PC-3 (cell line): ENCODE results near the gene CACNA1S. TPM values are rescaled to one million over a fixed set of nuclear protein-coding genes. Genes with fewer than 3 reads are reported as not detected.

Experiments used
- ATAC-seq: fragments of 200-7000 bp; cut with Tn5 transposase; 2 replicates; pipeline ENCODE4 v1.9.1; 2020; ENCODE audit warnings: mild to moderate bottlenecking, moderate library complexity
- BruUV-seq: library from RNA; stranded (reverse); fragments of 400-500 nt; replicated peaks from 2 replicates; lab custom pipeline; 2021; lab: Mats Ljungman, UMichigan
- CTCF ChIA-PET: fragments of 300-600 bp; sonication (Branson Sonifier 250); formaldehyde crosslinking; loops from one replicate; lab custom pipeline; 2022; ENCODE audit warnings: antibody characterized with exemption; lab: Charles Lee
- POLR2A ChIA-PET: fragments of 300-600 bp; sonication (Branson Sonifier 250); formaldehyde crosslinking; loops from one replicate; lab custom pipeline; 2022; ENCODE audit warnings: antibody characterized with exemption; ENCODE audit not compliant: unreplicated experiment; lab: Charles Lee
- DNase-seq: peaks from one replicate; pipeline ENCODE4 v3.0.0-alpha.2; 2015
- H2AFZ ChIP-seq: fragments of 300-600 bp; sonication (generic); 2 replicates; pipeline ENCODE4 v1.6.0; 2016; ENCODE audit warnings: antibody characterized with exemption, low read length
- H3F3A ChIP-seq: fragments of 300-600 bp; sonication (generic); one replicate; pipeline ENCODE4 v1.6.0; 2017; ENCODE audit warnings: antibody characterized with exemption, low read length, control low read depth, mild to moderate bottlenecking; ENCODE audit not compliant: unreplicated experiment
- H3K27ac ChIP-seq: fragments of 300-600 bp; sonication (generic); 2 replicates; pipeline ENCODE4 v1.5.1; 2016; ENCODE audit warnings: mild to moderate bottlenecking, low read length
- H3K27me3 ChIP-seq: fragments of 300-600 bp; sonication (generic); 2 replicates; pipeline ENCODE4 v1.6.1; 2016; ENCODE audit warnings: low read length, mixed read lengths
- H3K36me3 ChIP-seq: fragments of 300-600 bp; sonication (generic); 2 replicates; pipeline ENCODE4 v1.6.1; 2016; ENCODE audit warnings: low read depth, mixed run types, low read length, mixed read lengths
- H3K4me1 ChIP-seq: fragments of 300-600 bp; sonication (generic); 2 replicates; pipeline ENCODE4 v1.5.1; 2016; ENCODE audit warnings: low read length; ENCODE audit not compliant: insufficient read depth
- H3K4me2 ChIP-seq: fragments of 300-600 bp; sonication (generic); 2 replicates; pipeline ENCODE4 v1.6.0; 2016; ENCODE audit warnings: low read length
- H3K4me3 ChIP-seq: fragments of 300-600 bp; sonication (generic); 2 replicates; pipeline ENCODE4 v1.5.1; 2016; ENCODE audit warnings: mild to moderate bottlenecking, low read length, mixed read lengths
- H3K79me2 ChIP-seq: fragments of 300-600 bp; sonication (generic); 2 replicates; pipeline ENCODE4 v1.6.1; 2017; ENCODE audit warnings: low read length, mixed read lengths
- H3K9ac ChIP-seq: fragments of 300-600 bp; sonication (generic); 2 replicates; pipeline ENCODE4 v1.6.0; 2016; ENCODE audit warnings: mild to moderate bottlenecking, low read length
- H3K9me2 ChIP-seq: fragments of 300-600 bp; sonication (generic); replicated peaks from 2 replicates; pipeline ENCODE4 v1.6.1; 2016; ENCODE audit warnings: mixed run types, low read length, mixed read lengths
- H3K9me3 ChIP-seq: fragments of 300-600 bp; sonication (generic); 2 replicates; pipeline ENCODE4 v1.6.1; 2016; ENCODE audit warnings: low read length, mixed read lengths
- H4K20me1 ChIP-seq: fragments of 300-600 bp; sonication (generic); 2 replicates; pipeline ENCODE4 v1.6.1; 2016; ENCODE audit warnings: low read length, mixed read lengths
- CTCF ChIP-seq: fragments of 300-600 bp; sonication (generic); conservative IDR thresholded peaks from 2 replicates; pipeline ENCODE4 v1.5.1; 2017; ENCODE audit warnings: antibody characterized with exemption, low read depth, mild to moderate bottlenecking, low read length
- EZH2 ChIP-seq: fragments of 300-600 bp; sonication (generic); IDR thresholded peaks from one replicate; pipeline ENCODE4 v1.6.1; 2017; ENCODE audit warnings: antibody characterized with exemption, mild to moderate bottlenecking, low read length; ENCODE audit not compliant: unreplicated experiment
- EZH2phosphoT487 ChIP-seq: fragments of 300-600 bp; sonication (generic); IDR thresholded peaks from 2 replicates; pipeline ENCODE4 v1.6.1; 2018; ENCODE audit warnings: mild to moderate bottlenecking, antibody characterized with exemption, low read length, borderline replicate concordance
- intact Hi-C: fragments of 100-400 bp; cut with micrococcal nuclease; formaldehyde crosslinking; loops from 2 replicates; pipeline ENCODE4 v1.9.0; 2023
- total RNA-seq: library from RNA; depleted of rRNA; stranded (reverse); fragments of >200 nt; gene quantifications from 2 replicates; pipeline ENCODE4 v1.2.3, GENCODE V29; 2014

CACNA1S gene
- total RNA-seq, 1 experiment from 2014 or later, result not detected

GRCh38 chr1:201110616-201111015, 1.6 kb downstream of the CACNA1S start:
- CTCF ChIA-PET, result no interaction called here

GRCh38 chr1:201110138-201110537, 2.1 kb downstream of the CACNA1S start:
- no peak overlapping the region for H3K4me2 ChIP-seq
- 0 out of 2 replicates have a peak, but pooled peaks cover 18% of the 10 kb centered on the region for H3K27me3 ChIP-seq
- no peak overlapping the region for H3K27ac ChIP-seq
- DNase-seq (no peak), ATAC-seq (no peak)
- intact Hi-C loops, result loop anchor here (5.0 kb wide), 2 partner anchors 218 to 488 kb away; partner anchors contain the start of genes INAVA and KIF14
- CTCF ChIA-PET, result no interaction called here
- H3K4me3 ChIP-seq, result no peak overlapping the region
- no peak overlapping the region for H2AFZ ChIP-seq
- H3K9me2 ChIP-seq, result no peaks in the 10 kb centered on the region
- H3K79me2 ChIP-seq, result peaks cover 3% of the 10 kb centered on the region; the same call in 1 of the 2 replicates
- no peak overlapping the region for H3K9ac ChIP-seq
- H3K9me3 ChIP-seq, result no peaks in the 10 kb centered on the region
- POLR2A ChIA-PET, result no interaction called here
- no TSS peak for BruUV-seq
- peaks cover 8% of the 10 kb centered on the region for H3K4me1 ChIP-seq
- H4K20me1 ChIP-seq, result no peaks in the 10 kb centered on the region
- H3F3A ChIP-seq, result no peaks in the 10 kb centered on the region
- H3K36me3 ChIP-seq, result no peaks in the 10 kb centered on the region
- TF ChIP-seq EZH2 (no peak), CTCF (no peak), EZH2phosphoT487 (no peak)

More at GRCh38 chr1:201110616-201111015, 1.6 kb downstream of the CACNA1S start:
- Histone ChIP-seq H3K4me2 (no peak overlapping the region), H3K9ac (no peak overlapping the region), H3K9me2 (no peaks in the 10 kb centered on the region), H2AFZ (no peak overlapping the region), H3K27me3 (0 out of 2 replicates have a peak, but pooled peaks cover 18% of the 10 kb centered on the region), H3K27ac (no peak overlapping the region), H4K20me1 (no peaks in the 10 kb centered on the region), H3K4me3 (no peak overlapping the region), H3K36me3 (no peaks in the 10 kb centered on the region), H3F3A (no peaks in the 10 kb centered on the region), H3K79me2 (peaks cover 7% of the 10 kb centered on the region; the same call in 1 of the 2 replicates), H3K4me1 (peaks cover 13% of the 10 kb centered on the region), H3K9me3 (no peaks in the 10 kb centered on the region)
- no peak for ATAC-seq
- DNase-seq, result no peak
- no TSS peak for BruUV-seq
- TF ChIP-seq CTCF, result no peak
- no peak for TF ChIP-seq EZH2
- TF ChIP-seq EZH2phosphoT487, result no peak
- POLR2A ChIA-PET, result no interaction called here
- intact Hi-C loops, result loop anchor here (5.0 kb wide), 2 partner anchors 218 to 488 kb away; partner anchors contain the start of genes INAVA and KIF14

- ChIA-PET CTCF (no interaction called here), POLR2A (no interaction called here)
- Histone ChIP-seq H4K20me1 (no peaks in the 10 kb centered on the region), H3K4me3 (no peak overlapping the region), H3K9ac (no peak overlapping the region), H3F3A (no peaks in the 10 kb centered on the region), H3K4me2 (no peak overlapping the region), H3K9me2 (no peaks in the 10 kb centered on the region), H3K79me2 (no peaks in the 10 kb centered on the region), H2AFZ (no peak overlapping the region), H3K27ac (no peak overlapping the region), H3K36me3 (no peaks in the 10 kb centered on the region), H3K9me3 (no peaks in the 10 kb centered on the region), H3K27me3 (0 out of 2 replicates have a peak, but pooled peaks cover 18% of the 10 kb centered on the region), H3K4me1 (peaks cover 5% of the 10 kb centered on the region)
- no peak for ATAC-seq
- no peak for TF ChIP-seq EZH2
- no peak for TF ChIP-seq CTCF
- TF ChIP-seq EZH2phosphoT487, result no peak
- BruUV-seq, result no TSS peak
- DNase-seq, result no peak
- intact Hi-C loops, result loop anchor here (5.0 kb wide), 2 partner anchors 217 to 487 kb away; partner anchors contain the start of genes INAVA and KIF14
Observed at GRCh38 chr1:201109651-201110050, 2.6 kb downstream of the CACNA1S start.
